GM12874 (cell line): Measurements from ENCODE around the gene CELA2B.

Source experiments
- CTCF ChIP-seq: IDR thresholded peaks from 2 replicates; pipeline ENCODE4 v1.5.1; 2011; ENCODE audit warnings: low read depth, mild to moderate bottlenecking, control low read depth, low read length, moderate library complexity; ENCODE audit not compliant: insufficient read depth

CELA2B gene

GRCh38 chr1:15515022-15515663, 39.2 kb downstream of the CELA2B start:
- TF ChIP-seq CTCF = no peak

GRCh38 chr1:15519625-15520024, 43.7 kb downstream of the CELA2B start:
- no peak for TF ChIP-seq CTCF

- no peak for TF ChIP-seq CTCF
These were observed 46.6 kb downstream of the CELA2B start for GRCh38 chr1:15522551-15522950.

- TF ChIP-seq CTCF = no peak
These were observed 47.5 kb downstream of the CELA2B start for GRCh38 chr1:15523104-15524020.

GRCh38 chr1:15524021-15524282, 48.0 kb downstream of the CELA2B start, which contains the start of gene CASP9:
Gene CASP9 (minus strand): TSS chr1:15524215. CDS start chr1:15524200, 15 bp downstream.
- TF ChIP-seq CTCF = no peak

GRCh38 chr1:15524283-15525049, 48.6 kb downstream of the CELA2B start:
- TF ChIP-seq CTCF = no peak
